ENCODE measurements around the gene WDR77. TPM values are rescaled to one million over a fixed set of nuclear protein-coding genes. Genes with fewer than 3 reads are reported as not detected.

The WDR77 gene
- total RNA-seq, 1 experiment from 2014 or later: 42.5 TPM

- H3K4me1 ChIP-seq (ENCODE audit: control insufficient read depth in 1 of 2, insufficient read depth in 2 of 2, low read length in 2 of 2): no peaks in the 10 kb centered on the region
- intact Hi-C loops (cut with micrococcal nuclease): no loop called here
- H3K9ac ChIP-seq (ENCODE audit: low read length): no peak overlapping the region
- no peak for TF ChIP-seq TCF7L2 (IDR thresholded peaks at IDR 0.05; ENCODE audit: borderline replicate concordance, extremely low read depth, insufficient read depth, insufficient read length)
- no peak for TF ChIP-seq EZH2 (IDR thresholded peaks at IDR 0.05)
- TF ChIP-seq MAX (IDR thresholded peaks at IDR 0.05): no peak
- no peak for TF ChIP-seq ELF1 (IDR thresholded peaks at IDR 0.05; ENCODE audit: borderline replicate concordance, low read depth)
- no peak for TF ChIP-seq FOSL1 (IDR thresholded peaks at IDR 0.05; ENCODE audit: low read depth)
- no peak for TF ChIP-seq EGR1 (IDR thresholded peaks at IDR 0.05; ENCODE audit: low read depth)
- TF ChIP-seq RAD21 (IDR thresholded peaks at IDR 0.05; ENCODE audit: low read depth): no peak
- TF ChIP-seq SRF (IDR thresholded peaks at IDR 0.05; ENCODE audit: low read depth): no peak
- no peak for TF ChIP-seq JUND (IDR thresholded peaks at IDR 0.05)
- TF ChIP-seq CEBPB (IDR thresholded peaks at IDR 0.05; ENCODE audit: low read depth): no peak
- TF ChIP-seq CTCF (IDR thresholded peaks at IDR 0.05 in 2 of 3, conservative IDR thresholded peaks at IDR 0.05 in 1 of 3; ENCODE audit: borderline replicate concordance in 1 of 3, insufficient read depth in 1 of 3, low read depth in 2 of 3, low read length in 2 of 3): no peak
- TF ChIP-seq POLR2AphosphoS5 (IDR thresholded peaks at IDR 0.05; ENCODE audit: low read depth, low read length): no peak
- no peak for TF ChIP-seq REST (IDR thresholded peaks at IDR 0.05; ENCODE audit: low read depth)
- TF ChIP-seq SIN3A (IDR thresholded peaks at IDR 0.05; ENCODE audit: low read depth): no peak
- TF ChIP-seq ZFX (IDR thresholded peaks at IDR 0.05): no peak
- TF ChIP-seq POLR2A (IDR thresholded peaks at IDR 0.05; ENCODE audit: borderline replicate concordance, extremely low read depth, insufficient read depth, insufficient read length): no peak
- TF ChIP-seq ATF3 (IDR thresholded peaks at IDR 0.05): no peak
- TF ChIP-seq ZBTB33 (IDR thresholded peaks at IDR 0.05; ENCODE audit: extremely low read depth, insufficient replicate concordance, low read length): no peak
- TF ChIP-seq CBX3 (IDR thresholded peaks at IDR 0.05; ENCODE audit: low read depth): no peak
- no peak for TF ChIP-seq SP1 (IDR thresholded peaks at IDR 0.05; ENCODE audit: low read depth)
- no TSS peak for BruUV-seq (replicated peaks)
- no peaks in the 10 kb centered on the region for H3K79me2 ChIP-seq (ENCODE audit: insufficient read depth, low read length)
- no peak overlapping the region for H2AFZ ChIP-seq (ENCODE audit: low read depth, low read length, poor library complexity, severe bottlenecking)
- ChIA-PET CTCF (interaction anchor here (2.4 kb wide), 1 partner anchor 10 kb away, joined by 8 read pairs; no protein-coding TSS in a partner anchor), POLR2A (no interaction called here), RAD21 (ENCODE audit: low non-redundant PET in 1 of 2, low total read pairs in 2 of 2, uncharacterized antibody in 2 of 2, unreplicated experiment in 2 of 2) (no interaction called here)
- H4K20me1 ChIP-seq (ENCODE audit: insufficient read depth): no peaks in the 10 kb centered on the region
- no peak overlapping the region for H3K4me2 ChIP-seq (ENCODE audit: low read length)
- H3K27me3 ChIP-seq (ENCODE audit: insufficient read depth, low read length): peaks cover 16% of the 10 kb centered on the region
- DNase-seq (ENCODE audit: low read depth, low spot score) (no peak), ATAC-seq (no peak)
- H3K4me3 ChIP-seq (replicated peaks in 1 of 2; ENCODE audit: low read depth in 1 of 2, low read length in 2 of 2): no peak overlapping the region
- H3K36me3 ChIP-seq (ENCODE audit: control insufficient read depth in 1 of 2, insufficient read depth in 2 of 2, low read length in 2 of 2): no peaks in the 10 kb centered on the region
- H3K9me2 ChIP-seq (ENCODE audit: insufficient read depth): no peaks in the 10 kb centered on the region
- no peak overlapping the region for H3K27ac ChIP-seq (ENCODE audit: low read depth, low read length)
- no peaks in the 10 kb centered on the region for H3K9me3 ChIP-seq (ENCODE audit: control insufficient read depth in 1 of 2, insufficient read depth in 1 of 2, low read depth in 1 of 2, low read length in 2 of 2)
These were observed 47.0 kb downstream of the WDR77 start for GRCh38 chr1:111402083-111402482.
